Brain microvascular endothelial cell (primary cell): Measurements from ENCODE around the gene CHIT1.
A peak's percentile ranks its signal among the peaks of the same experiment; 100 is the strongest.

ENCODE experiments used
- DNase-seq: peaks from one replicate; pipeline ENCODE4 v3.0.0-alpha.2; 2020
- H3K27ac ChIP-seq: fragments of 250-450 bp; sonication (Bioruptor Pico); 2 replicates; pipeline ENCODE4 v1.5.1; 2020; ENCODE audit warnings: mild to moderate bottlenecking, moderate library complexity
- H3K27me3 ChIP-seq: fragments of 250-450 bp; sonication (Bioruptor Pico); replicated peaks from 2 replicates; pipeline ENCODE4 v1.5.1; 2020; ENCODE audit warnings: mild to moderate bottlenecking
- H3K36me3 ChIP-seq: fragments of 250-450 bp; sonication (Bioruptor Pico); replicated peaks from 2 replicates; pipeline ENCODE4 v1.5.1; 2020; ENCODE audit warnings: mild to moderate bottlenecking
- H3K4me3 ChIP-seq: 2 replicates; pipeline ENCODE4 v1.5.1; 2011; ENCODE audit warnings: low read depth, mild to moderate bottlenecking, control low read depth, low read length, moderate library complexity
- in situ Hi-C: cut with HindIII; loops from 2 replicates; pipeline ENCODE4 v1.10.0; 2017; ENCODE audit warnings: low sequenced_read_pairs, low pct_ligation_motif_present
- TF ChIP-seq, protein P1 (sequence below): IDR thresholded peaks from 2 replicates; pipeline ENCODE4 v1.5.1; 2011; ENCODE audit warnings: low read depth, mild to moderate bottlenecking, moderate library complexity, low read length, control low read depth, inconsistent platforms; ENCODE audit errors: missing control alignments

The CHIT1 gene

DNA sequence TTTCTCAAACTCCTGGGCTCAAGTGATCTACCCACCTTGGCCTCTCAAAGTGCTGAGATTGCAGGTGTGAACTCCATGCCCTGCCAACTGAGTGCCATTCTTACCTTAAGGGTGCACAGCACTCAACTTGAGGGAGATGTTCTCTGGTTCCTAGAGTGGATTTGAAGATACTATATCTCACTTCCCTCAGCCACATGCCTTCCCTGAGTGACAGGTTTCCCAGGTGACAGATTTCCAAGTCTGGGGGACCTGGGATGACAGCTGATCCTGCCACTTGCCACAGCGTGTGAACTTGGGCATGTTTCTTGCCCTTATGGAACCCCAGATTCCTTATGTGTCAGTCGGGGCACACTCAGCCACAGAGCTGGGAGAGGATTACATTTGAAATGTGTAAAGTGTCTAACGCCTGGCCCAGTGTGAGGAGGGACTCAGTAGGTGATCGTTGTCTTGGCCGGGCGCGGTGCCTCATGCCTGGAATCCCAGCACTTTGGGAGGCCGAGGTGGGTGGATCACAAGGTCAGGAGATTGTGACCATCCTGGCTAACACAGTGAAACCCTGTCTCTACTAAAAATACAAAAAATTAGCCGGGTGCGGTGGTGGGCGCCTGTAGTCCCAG, 46.3 kb upstream of the CHIT1 start:
- TF ChIP-seq, protein P1, sequence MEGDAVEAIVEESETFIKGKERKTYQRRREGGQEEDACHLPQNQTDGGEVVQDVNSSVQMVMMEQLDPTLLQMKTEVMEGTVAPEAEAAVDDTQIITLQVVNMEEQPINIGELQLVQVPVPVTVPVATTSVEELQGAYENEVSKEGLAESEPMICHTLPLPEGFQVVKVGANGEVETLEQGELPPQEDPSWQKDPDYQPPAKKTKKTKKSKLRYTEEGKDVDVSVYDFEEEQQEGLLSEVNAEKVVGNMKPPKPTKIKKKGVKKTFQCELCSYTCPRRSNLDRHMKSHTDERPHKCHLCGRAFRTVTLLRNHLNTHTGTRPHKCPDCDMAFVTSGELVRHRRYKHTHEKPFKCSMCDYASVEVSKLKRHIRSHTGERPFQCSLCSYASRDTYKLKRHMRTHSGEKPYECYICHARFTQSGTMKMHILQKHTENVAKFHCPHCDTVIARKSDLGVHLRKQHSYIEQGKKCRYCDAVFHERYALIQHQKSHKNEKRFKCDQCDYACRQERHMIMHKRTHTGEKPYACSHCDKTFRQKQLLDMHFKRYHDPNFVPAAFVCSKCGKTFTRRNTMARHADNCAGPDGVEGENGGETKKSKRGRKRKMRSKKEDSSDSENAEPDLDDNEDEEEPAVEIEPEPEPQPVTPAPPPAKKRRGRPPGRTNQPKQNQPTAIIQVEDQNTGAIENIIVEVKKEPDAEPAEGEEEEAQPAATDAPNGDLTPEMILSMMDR, result no peak
- no peaks in the 10 kb centered on the region for H3K36me3 ChIP-seq
- in situ Hi-C loops, result no loop called here
- H3K4me3 ChIP-seq, result no peak overlapping the region
- DNase-seq, result no peak
- H3K27ac ChIP-seq, result no peak overlapping the region
- H3K27me3 ChIP-seq, result no peaks in the 10 kb centered on the region

DNA sequence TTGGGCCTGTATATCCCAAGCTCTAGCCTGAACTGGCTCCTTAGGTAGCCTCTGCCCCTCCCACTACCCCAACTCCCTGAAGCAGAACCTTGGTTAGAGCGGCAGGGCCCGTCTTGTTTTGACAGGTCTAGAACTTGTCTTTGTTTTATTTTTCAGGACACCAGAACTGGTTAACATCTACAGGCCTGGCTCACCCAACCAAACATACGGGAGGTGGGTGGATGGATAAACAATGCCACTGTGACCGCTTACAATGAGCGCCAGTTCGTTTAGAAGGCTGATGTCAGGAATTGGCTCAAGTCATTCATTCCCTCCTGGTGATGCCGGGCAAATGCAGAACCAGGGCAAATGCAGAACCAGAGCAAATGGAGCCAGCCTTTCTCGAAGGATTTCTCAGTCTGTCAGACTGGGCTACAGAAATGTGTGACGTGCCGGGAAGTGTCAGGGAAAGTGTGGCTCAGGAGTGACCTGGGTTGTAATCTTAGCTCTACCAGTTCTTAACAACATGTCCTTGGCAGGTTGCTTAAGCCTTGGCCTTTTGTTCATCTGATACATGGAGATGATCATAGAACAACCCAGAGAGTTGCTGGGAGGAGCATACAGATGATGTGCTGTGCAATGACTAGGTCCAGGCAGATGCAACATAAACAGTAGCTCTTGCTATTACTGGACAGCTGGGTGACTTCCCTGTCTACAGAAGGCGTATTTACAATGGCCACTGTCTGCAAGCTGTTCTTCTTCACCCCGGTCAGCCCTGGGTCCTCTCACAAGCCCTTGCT, 45.3 kb upstream of the CHIT1 start:
- Histone ChIP-seq H3K27ac (no peak overlapping the region), H3K4me3 (no peak overlapping the region), H3K36me3 (no peaks in the 10 kb centered on the region), H3K27me3 (no peaks in the 10 kb centered on the region)
- TF ChIP-seq, protein P1, result no peak
- no peak for DNase-seq
- in situ Hi-C loops, result no loop called here

DNA sequence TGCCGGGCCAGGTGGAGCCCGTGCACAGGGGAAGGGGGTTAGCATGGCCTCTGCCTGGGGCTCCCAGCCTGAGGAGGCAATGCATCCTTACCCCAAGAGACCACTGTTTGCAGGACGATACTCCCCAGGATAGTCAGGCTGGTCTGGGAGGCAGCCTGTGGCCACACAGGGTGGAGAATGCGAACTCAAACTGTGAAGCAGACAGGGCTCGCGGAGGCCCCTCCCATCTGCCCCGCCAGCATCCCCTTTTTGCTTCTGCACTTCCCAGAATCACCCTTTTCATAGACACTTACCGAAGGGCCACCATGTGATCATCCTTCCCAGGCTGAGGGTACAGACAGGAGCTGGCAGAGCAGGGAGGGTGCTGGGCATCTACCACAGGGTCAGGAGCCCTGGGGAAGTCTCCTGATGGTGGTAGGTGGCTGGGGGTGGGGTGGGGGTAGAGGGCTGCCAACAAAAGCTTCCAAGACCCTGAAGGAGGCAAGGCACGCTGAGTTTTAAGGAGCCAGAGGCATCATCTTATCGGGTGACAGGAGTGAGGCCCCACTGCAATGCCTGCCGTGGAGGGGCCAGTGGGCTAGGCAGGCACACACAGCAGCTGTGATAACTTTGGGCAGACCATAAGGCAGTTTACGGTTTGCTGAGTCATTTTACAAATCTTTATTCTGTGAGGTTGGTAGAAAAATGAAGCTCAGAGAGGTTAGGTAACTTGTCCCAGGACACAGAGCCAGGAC, 44.6 kb upstream of the CHIT1 start:
- in situ Hi-C loops, result no loop called here
- Histone ChIP-seq H3K27me3 (no peaks in the 10 kb centered on the region), H3K36me3 (no peaks in the 10 kb centered on the region), H3K27ac (no peak overlapping the region), H3K4me3 (no peak overlapping the region)
- TF ChIP-seq, protein P1, result no peak
- no peak for DNase-seq

DNA sequence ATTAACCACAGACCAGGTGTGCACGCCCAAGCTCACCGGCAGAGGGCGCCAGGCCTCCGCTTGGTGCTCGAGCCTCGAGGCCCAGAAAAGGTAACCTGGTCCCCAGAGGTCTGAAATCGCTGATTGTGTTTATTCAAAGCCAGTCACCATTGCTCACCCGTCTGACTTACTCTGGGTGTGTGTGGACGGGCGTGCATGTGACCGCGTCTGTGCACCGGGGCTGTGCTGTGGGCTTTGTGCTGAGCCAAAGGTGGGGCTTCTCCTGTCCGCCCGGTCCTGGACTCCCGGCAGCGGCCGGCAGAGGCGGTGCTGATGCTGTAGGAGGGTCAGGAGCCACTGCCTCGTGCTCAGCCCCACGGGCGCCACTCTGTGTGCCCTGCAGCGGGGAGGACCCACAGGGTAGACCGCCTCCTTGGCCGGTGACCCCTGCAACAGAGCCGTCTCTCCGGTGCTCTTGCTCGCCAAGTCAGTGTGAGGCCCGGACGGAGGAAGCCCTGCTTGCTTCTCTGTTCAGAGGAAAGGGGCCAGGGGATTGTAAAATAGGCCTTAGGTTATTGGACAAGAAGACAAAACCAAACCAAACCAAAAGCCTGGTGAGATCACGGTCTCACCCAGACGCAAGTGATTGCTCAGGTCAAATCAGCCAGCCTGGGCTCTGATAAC, 43.9 kb upstream of the CHIT1 start:
- Histone ChIP-seq H3K27me3 (no peaks in the 10 kb centered on the region), H3K36me3 (no peaks in the 10 kb centered on the region), H3K4me3 (no peak overlapping the region), H3K27ac (no peak overlapping the region)
- TF ChIP-seq, protein P1, result peak; percentile 95
- in situ Hi-C loops, result no loop called here
- DNase-seq, result peak; percentile 69

- no peak overlapping the region for H3K27ac ChIP-seq
- in situ Hi-C loops, result no loop called here
- no peaks in the 10 kb centered on the region for H3K36me3 ChIP-seq
- DNase-seq, result no peak
- no peaks in the 10 kb centered on the region for H3K27me3 ChIP-seq
- no peak overlapping the region for H3K4me3 ChIP-seq
- TF ChIP-seq, protein P1, result no peak
Observed at GRCh38 chr1:203272633-203273205, 43.2 kb upstream of the CHIT1 start.
